GM12875 (cell line): ENCODE measurements around the gene SYTL2.
"Not testable (repeated sequence)": the region's sequence is repeated elsewhere in the genome, so short reads cannot be mapped to it uniquely, and the experiment has no call there.

ENCODE experiments used
- H3K4me3 ChIP-seq: one replicate; pipeline ENCODE4 v1.5.1; 2011; ENCODE audit warnings: low read depth, low read length, control low read depth
- TF ChIP-seq, protein P1 (sequence below): IDR thresholded peaks from 2 replicates; pipeline ENCODE4 v1.5.1; 2011; ENCODE audit warnings: low read depth, mild to moderate bottlenecking, control low read depth, inconsistent platforms, low read length, moderate library complexity, borderline replicate concordance; ENCODE audit not compliant: insufficient read depth

Gene SYTL2

GRCh38 chr11:85779956-85780640 is 30.8 kb downstream of the SYTL2 start:
- no peak overlapping the region for H3K4me3 ChIP-seq
- TF ChIP-seq, protein P1, sequence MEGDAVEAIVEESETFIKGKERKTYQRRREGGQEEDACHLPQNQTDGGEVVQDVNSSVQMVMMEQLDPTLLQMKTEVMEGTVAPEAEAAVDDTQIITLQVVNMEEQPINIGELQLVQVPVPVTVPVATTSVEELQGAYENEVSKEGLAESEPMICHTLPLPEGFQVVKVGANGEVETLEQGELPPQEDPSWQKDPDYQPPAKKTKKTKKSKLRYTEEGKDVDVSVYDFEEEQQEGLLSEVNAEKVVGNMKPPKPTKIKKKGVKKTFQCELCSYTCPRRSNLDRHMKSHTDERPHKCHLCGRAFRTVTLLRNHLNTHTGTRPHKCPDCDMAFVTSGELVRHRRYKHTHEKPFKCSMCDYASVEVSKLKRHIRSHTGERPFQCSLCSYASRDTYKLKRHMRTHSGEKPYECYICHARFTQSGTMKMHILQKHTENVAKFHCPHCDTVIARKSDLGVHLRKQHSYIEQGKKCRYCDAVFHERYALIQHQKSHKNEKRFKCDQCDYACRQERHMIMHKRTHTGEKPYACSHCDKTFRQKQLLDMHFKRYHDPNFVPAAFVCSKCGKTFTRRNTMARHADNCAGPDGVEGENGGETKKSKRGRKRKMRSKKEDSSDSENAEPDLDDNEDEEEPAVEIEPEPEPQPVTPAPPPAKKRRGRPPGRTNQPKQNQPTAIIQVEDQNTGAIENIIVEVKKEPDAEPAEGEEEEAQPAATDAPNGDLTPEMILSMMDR = no peak

- H3K4me3 ChIP-seq = not testable (repeated sequence)
Observed at GRCh38 chr11:85777603-85777972, 33.4 kb downstream of the SYTL2 start.

GRCh38 chr11:85776951-85777602 is 33.9 kb downstream of the SYTL2 start:
- TF ChIP-seq, protein P1 = no peak
- H3K4me3 ChIP-seq = no peak overlapping the region

GRCh38 chr11:85774256-85775101 is 36.5 kb downstream of the SYTL2 start:
- no peak overlapping the region for H3K4me3 ChIP-seq
- TF ChIP-seq, protein P1 = no peak

DNA sequence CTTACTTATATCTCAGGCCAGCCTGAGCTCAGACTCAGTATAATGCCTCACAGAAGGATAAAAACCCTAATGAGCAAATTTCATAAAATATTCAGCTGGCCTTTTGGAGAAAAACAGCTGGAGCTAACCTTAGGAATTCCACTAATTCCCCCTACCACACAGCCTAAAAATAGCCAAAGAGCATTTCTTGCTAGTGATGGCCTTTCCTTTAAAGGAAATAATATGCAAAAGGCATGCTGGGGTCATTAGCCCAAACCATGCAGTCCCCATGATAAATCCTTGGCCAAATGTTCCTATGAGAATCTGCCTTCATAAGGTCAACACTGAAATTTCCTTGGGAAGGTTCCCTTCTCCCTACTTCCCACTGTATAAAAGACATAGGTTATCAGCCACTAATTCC is 38.2 kb downstream of the SYTL2 start:
- no peak overlapping the region for H3K4me3 ChIP-seq
- TF ChIP-seq, protein P1 = no peak

DNA sequence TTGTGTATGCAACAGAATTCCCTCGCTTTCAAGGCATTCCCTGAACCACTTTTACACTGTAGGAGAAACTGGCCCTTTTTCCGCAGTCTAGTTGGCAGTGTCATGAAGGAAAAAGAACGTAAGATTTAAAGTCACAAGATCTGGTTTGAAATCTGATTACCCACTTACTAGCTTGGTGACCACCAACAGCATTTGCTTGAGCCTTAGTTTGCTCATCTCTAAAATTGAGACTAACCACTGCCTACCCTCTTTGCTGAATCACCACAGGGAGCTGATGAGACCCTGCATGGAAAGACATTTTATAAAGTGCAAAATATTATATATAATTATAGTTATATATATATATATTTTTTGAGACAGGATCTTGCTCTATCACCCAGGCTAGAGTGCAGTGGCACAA is 39.4 kb downstream of the SYTL2 start:
- no peak overlapping the region for H3K4me3 ChIP-seq
- TF ChIP-seq, protein P1 = no peak

DNA sequence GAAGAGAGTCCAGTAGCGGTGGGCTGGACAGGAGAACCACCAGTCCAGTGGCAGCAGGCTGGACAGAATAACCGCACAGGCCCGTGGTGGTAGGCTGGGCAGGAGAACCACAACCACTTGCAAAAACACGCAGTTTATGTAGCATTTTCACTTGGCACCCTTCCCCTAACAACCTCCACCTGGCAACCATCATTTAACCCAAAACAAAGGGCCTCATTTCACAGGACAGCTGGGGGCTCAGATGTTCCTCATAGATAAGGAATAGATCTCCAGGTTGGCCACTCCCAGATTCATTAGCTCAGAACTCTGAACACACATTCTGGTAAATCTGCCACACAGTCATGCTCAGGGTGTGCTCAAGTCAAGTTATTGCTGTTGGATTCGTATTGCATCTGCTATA is 41.2 kb downstream of the SYTL2 start:
- H3K4me3 ChIP-seq = no peak overlapping the region
- TF ChIP-seq, protein P1 = no peak
